ENCODE measurements around the gene AKT3. TPM values are rescaled to one million over a fixed set of nuclear protein-coding genes. Genes with fewer than 3 reads are reported as not detected.

AKT3 gene
- total RNA-seq, 1 experiment from 2014 or later, result 18.7 TPM

DNA sequence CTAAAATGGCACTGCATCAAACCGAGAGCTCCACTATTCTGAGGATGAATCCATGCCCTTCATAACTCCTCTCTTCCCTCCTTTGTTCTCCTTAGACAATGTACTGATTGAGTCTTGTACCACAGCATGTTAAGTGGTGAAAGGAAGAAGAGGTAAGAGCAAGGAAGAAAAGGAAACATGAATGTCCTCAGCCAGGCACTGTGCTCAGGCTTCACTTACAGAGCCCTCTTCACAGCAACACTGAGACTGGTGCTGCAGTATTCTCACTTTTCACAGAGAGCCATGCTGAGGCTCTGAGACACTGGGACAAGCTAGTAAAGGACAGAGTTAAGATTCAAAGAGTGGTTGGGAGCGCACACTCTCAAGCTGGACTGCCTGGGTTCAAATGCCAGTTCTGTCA lies 143.5 kb downstream of the AKT3 start:
- no peak overlapping the region for H3K27ac ChIP-seq (ENCODE audit: low read length)
- H4K20me1 ChIP-seq (ENCODE audit: low read length), result no peaks in the 10 kb centered on the region
- intact Hi-C loops (cut with micrococcal nuclease), result loop anchor here (5.0 kb wide), 1 partner anchor 364 kb away; no protein-coding TSS in a partner anchor
- no peak overlapping the region for H2AFZ ChIP-seq (ENCODE audit: low read length)
- ChIA-PET CTCF (interaction anchor here (0.7 kb wide), 1 partner anchor 712 kb away, joined by 3 read pairs; no protein-coding TSS in a partner anchor), POLR2A (ENCODE audit: unreplicated experiment) (no interaction called here)
- no peak overlapping the region for H3K9ac ChIP-seq (ENCODE audit: low read length)
- H3K9me2 ChIP-seq (replicated peaks; ENCODE audit: low read length), result no peaks in the 10 kb centered on the region
- H3K9me3 ChIP-seq (ENCODE audit: low read length), result no peaks in the 10 kb centered on the region
- no peaks in the 10 kb centered on the region for H3K79me2 ChIP-seq (ENCODE audit: low read length)
- no TSS peak for BruUV-seq (replicated peaks)
- no peaks in the 10 kb centered on the region for H3K36me3 ChIP-seq (ENCODE audit: low read depth, low read length)
- no peak for TF ChIP-seq EZH2 (IDR thresholded peaks at IDR 0.05; ENCODE audit: low read length, unreplicated experiment)
- no peak for TF ChIP-seq EZH2phosphoT487 (IDR thresholded peaks at IDR 0.05; ENCODE audit: borderline replicate concordance, low read length)
- TF ChIP-seq, protein P1, sequence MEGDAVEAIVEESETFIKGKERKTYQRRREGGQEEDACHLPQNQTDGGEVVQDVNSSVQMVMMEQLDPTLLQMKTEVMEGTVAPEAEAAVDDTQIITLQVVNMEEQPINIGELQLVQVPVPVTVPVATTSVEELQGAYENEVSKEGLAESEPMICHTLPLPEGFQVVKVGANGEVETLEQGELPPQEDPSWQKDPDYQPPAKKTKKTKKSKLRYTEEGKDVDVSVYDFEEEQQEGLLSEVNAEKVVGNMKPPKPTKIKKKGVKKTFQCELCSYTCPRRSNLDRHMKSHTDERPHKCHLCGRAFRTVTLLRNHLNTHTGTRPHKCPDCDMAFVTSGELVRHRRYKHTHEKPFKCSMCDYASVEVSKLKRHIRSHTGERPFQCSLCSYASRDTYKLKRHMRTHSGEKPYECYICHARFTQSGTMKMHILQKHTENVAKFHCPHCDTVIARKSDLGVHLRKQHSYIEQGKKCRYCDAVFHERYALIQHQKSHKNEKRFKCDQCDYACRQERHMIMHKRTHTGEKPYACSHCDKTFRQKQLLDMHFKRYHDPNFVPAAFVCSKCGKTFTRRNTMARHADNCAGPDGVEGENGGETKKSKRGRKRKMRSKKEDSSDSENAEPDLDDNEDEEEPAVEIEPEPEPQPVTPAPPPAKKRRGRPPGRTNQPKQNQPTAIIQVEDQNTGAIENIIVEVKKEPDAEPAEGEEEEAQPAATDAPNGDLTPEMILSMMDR (conservative IDR thresholded peaks at IDR 0.05; ENCODE audit: low read depth, low read length), result no peak
- H3K27me3 ChIP-seq (ENCODE audit: low read length), result no peaks in the 10 kb centered on the region
- H3K4me2 ChIP-seq (ENCODE audit: low read length), result no peak overlapping the region
- H3F3A ChIP-seq (ENCODE audit: low read length, unreplicated experiment), result no peaks in the 10 kb centered on the region
- peaks cover 15% of the 10 kb centered on the region for H3K4me1 ChIP-seq (ENCODE audit: insufficient read depth, low read length)
- DNase-seq (no peak), ATAC-seq (no peak)
- H3K4me3 ChIP-seq (ENCODE audit: low read length), result no peak overlapping the region

DNA sequence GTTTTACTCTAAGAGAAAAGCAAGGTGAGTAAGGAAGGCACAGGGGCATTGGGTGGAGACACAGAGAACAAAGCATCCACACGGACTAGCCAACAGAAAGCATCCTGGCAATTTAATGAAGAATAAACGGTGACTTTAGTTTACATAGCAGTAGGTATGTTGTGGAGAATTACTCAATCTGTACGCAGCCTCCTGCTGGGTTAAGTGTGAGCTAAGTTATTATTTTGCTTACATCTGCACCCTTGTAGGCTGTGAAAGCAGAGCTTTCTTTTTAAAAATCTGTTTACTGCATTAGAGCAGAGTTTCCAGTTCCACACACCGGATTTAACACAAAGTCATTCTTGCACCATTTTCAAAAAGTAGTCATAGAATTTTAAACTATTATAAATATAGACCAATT lies 144.5 kb downstream of the AKT3 start:
- H3K4me3 ChIP-seq (ENCODE audit: low read length), result no peak overlapping the region
- ChIA-PET POLR2A (ENCODE audit: unreplicated experiment) (no interaction called here), CTCF (interaction anchor here (0.5 kb wide), 1 partner anchor 341 kb away, joined by 3 read pairs; no protein-coding TSS in a partner anchor)
- H3K4me1 ChIP-seq (ENCODE audit: insufficient read depth, low read length), result peaks cover 10% of the 10 kb centered on the region
- intact Hi-C loops (cut with micrococcal nuclease), result loop anchor here (5.0 kb wide), 1 partner anchor 363 kb away; no protein-coding TSS in a partner anchor
- H3F3A ChIP-seq (ENCODE audit: low read length, unreplicated experiment), result no peaks in the 10 kb centered on the region
- no peak for DNase-seq
- H2AFZ ChIP-seq (ENCODE audit: low read length), result no peak overlapping the region
- no peak for TF ChIP-seq EZH2phosphoT487 (IDR thresholded peaks at IDR 0.05; ENCODE audit: borderline replicate concordance, low read length)
- no peak for TF ChIP-seq EZH2 (IDR thresholded peaks at IDR 0.05; ENCODE audit: low read length, unreplicated experiment)
- TF ChIP-seq, protein P1 (conservative IDR thresholded peaks at IDR 0.05; ENCODE audit: low read depth, low read length), result no peak
- H3K27me3 ChIP-seq (ENCODE audit: low read length), result no peaks in the 10 kb centered on the region
- H3K4me2 ChIP-seq (ENCODE audit: low read length), result no peak overlapping the region
- H3K79me2 ChIP-seq (ENCODE audit: low read length), result no peaks in the 10 kb centered on the region
- H3K27ac ChIP-seq (ENCODE audit: low read length), result no peak overlapping the region
- no peak for ATAC-seq
- no peaks in the 10 kb centered on the region for H3K9me2 ChIP-seq (replicated peaks; ENCODE audit: low read length)
- no peaks in the 10 kb centered on the region for H3K9me3 ChIP-seq (ENCODE audit: low read length)
- H3K36me3 ChIP-seq (ENCODE audit: low read depth, low read length), result no peaks in the 10 kb centered on the region
- H4K20me1 ChIP-seq (ENCODE audit: low read length), result no peaks in the 10 kb centered on the region
- BruUV-seq (replicated peaks), result no TSS peak
- H3K9ac ChIP-seq (ENCODE audit: low read length), result no peak overlapping the region

DNA sequence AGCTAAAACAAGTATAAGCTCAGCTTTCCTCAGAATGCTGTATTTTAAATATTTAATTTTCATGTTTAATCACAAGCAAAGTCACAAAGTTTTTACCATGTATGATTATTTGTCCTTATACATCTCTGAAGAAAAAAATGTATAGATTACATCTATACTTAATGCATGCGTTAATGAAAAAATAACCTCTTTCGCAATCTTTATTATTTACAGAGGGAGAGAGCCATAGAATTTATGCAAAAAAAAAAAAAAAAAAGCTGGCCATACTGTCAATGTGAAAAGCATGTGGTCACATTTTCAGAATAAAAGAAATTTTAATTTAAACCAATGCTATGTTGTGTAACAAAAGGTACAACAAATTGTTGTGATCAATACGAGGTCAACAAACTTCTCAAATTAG lies 148.2 kb downstream of the AKT3 start:
- Histone ChIP-seq H3K36me3 (ENCODE audit: low read depth, low read length) (no peaks in the 10 kb centered on the region), H3K27ac (ENCODE audit: low read length) (no peak overlapping the region), H3K9me3 (ENCODE audit: low read length) (no peaks in the 10 kb centered on the region), H3K79me2 (ENCODE audit: low read length) (no peaks in the 10 kb centered on the region), H3K4me2 (ENCODE audit: low read length) (no peak overlapping the region), H3K9ac (ENCODE audit: low read length) (no peak overlapping the region), H3K9me2 (replicated peaks; ENCODE audit: low read length) (no peaks in the 10 kb centered on the region), H3K4me3 (ENCODE audit: low read length) (no peak overlapping the region), H4K20me1 (ENCODE audit: low read length) (no peaks in the 10 kb centered on the region), H3F3A (ENCODE audit: low read length, unreplicated experiment) (no peaks in the 10 kb centered on the region), H3K4me1 (ENCODE audit: insufficient read depth, low read length) (no peaks in the 10 kb centered on the region), H2AFZ (ENCODE audit: low read length) (no peak overlapping the region), H3K27me3 (ENCODE audit: low read length) (no peaks in the 10 kb centered on the region)
- POLR2A ChIA-PET (ENCODE audit: unreplicated experiment), result no interaction called here
- BruUV-seq (replicated peaks), result no TSS peak
- DNase-seq (no peak), ATAC-seq (no peak)
- TF ChIP-seq, protein P1 (conservative IDR thresholded peaks at IDR 0.05; ENCODE audit: low read depth, low read length), result no peak
- TF ChIP-seq EZH2 (IDR thresholded peaks at IDR 0.05; ENCODE audit: low read length, unreplicated experiment) (no peak), EZH2phosphoT487 (IDR thresholded peaks at IDR 0.05; ENCODE audit: borderline replicate concordance, low read length) (no peak)
- intact Hi-C loops (cut with micrococcal nuclease), result no loop called here
- CTCF ChIA-PET, result no interaction called here
